Stomach (tissue), 9 donors: ENCODE measurements around the gene NFIX. TPM values are rescaled to one million over a fixed set of nuclear protein-coding genes. Genes with fewer than 3 reads are reported as not detected.
A peak's percentile ranks its signal among the peaks of the same experiment; 100 is the strongest.
"Not testable (repeated sequence)": the region's sequence is repeated elsewhere in the genome, so short reads cannot be mapped to it uniquely, and the experiment has no call there.

Experiments
- DNase-seq, 2 donors: peaks; one replicate each; pipeline versions ENCODE4 v3.0.0 to v3.0.0-alpha.2; 2013 to 2019
- H3K27ac ChIP-seq, 5 donors: fragments of 200-600 bp in 4 of 5; sonication (generic) in 4 of 5; one replicate each; pipeline ENCODE4 v1.5.1; 2013 to 2019; ENCODE audit warnings: mild to moderate bottlenecking in 1 of 5, moderate library complexity in 1 of 5
- H3K27me3 ChIP-seq, 3 donors: fragments of 200-600 bp; sonication (generic); one replicate each; pipeline ENCODE4 v1.5.1; 2017 to 2019; ENCODE audit warnings: mixed run types in 1 of 3
- H3K36me3 ChIP-seq, 4 donors: fragments of 200-600 bp; sonication (generic); 1 replicate in 3 of 4; 2 replicates in 1 of 4; pipeline ENCODE4 v1.5.1; 2016 to 2019
- H3K4me1 ChIP-seq, 4 donors: fragments of 200-600 bp; sonication (generic); one replicate each; pipeline ENCODE4 v1.5.1; 2016 to 2019
- H3K4me3 ChIP-seq, 4 donors: fragments of 200-600 bp; sonication (generic) in 3 of 4; one replicate each; pipeline ENCODE4 v1.5.1; 2016 to 2019; ENCODE audit warnings: mild to moderate bottlenecking in 1 of 4
- H3K9me3 ChIP-seq, 4 donors: fragments of 200-600 bp; sonication (generic); one replicate each; pipeline ENCODE4 v1.5.1; 2016 to 2019
- CTCF ChIP-seq, 7 experiments: fragments of 450-650 bp in 4 of 7; fragments of 200-600 bp in 3 of 7; sonication (generic) in 3 of 7; IDR thresholded peaks; one replicate each; pipeline ENCODE4 v1.5.1; 2016 to 2019; ENCODE audit warnings: antibody characterized with exemption in 7 of 7, control low read depth in 2 of 7, mild to moderate bottlenecking in 1 of 7
- EP300 ChIP-seq: sonication (generic); formaldehyde crosslinking; IDR thresholded peaks from one replicate; pipeline ENCODE4 v1.6.1; 2017; ENCODE audit warnings: antibody characterized with exemption
- POLR2A ChIP-seq, 4 donors: fragments of 450-650 bp; IDR thresholded peaks; one replicate each; pipeline ENCODE4 v1.6.1; 2016; ENCODE audit warnings: antibody characterized with exemption in 4 of 4, control low read depth in 2 of 4, mild to moderate bottlenecking in 1 of 4, moderate library complexity in 1 of 4
- POLR2AphosphoS5 ChIP-seq, 3 donors: sonication (generic); formaldehyde crosslinking; IDR thresholded peaks; one replicate each; pipeline ENCODE4 v1.6.1; 2016; ENCODE audit warnings: antibody characterized with exemption in 3 of 3
- WGBS, 5 donors: extraction: QIAGEN DNeasy Blood & Tissue Kit in 3 of 5; methylation state at CpG; one replicate each; pipeline versions ENCODE4 v1.1.5 to v1.1.7; 2013 to 2018; 5-methylcytosine and 5-hydroxymethylcytosine counted together
- intact Hi-C: fragments of 100-400 bp; cut with DNase I; formaldehyde crosslinking; loops from one replicate; pipeline ENCODE4 v1.15.1; 2023; ENCODE audit warnings: low total_unique reads
- polyA plus RNA-seq, 3 donors: library from polyadenylated mRNA; stranded (reverse); fragments of 200-250 nt; gene quantifications; one replicate each; pipeline ENCODE4 v1.2.3, GENCODE V29; 2013
- total RNA-seq, 5 donors: library from RNA; depleted of rRNA; stranded (reverse); fragments of >200 nt; gene quantifications; one replicate each; pipeline versions ENCODE4 v1.1.0 to v1.2.3, GENCODE V29; 2014 to 2016
- donor health status: healthy with polysubstance abuse.
- donor health status: Bipolar disorder and iron deficiency.
- donor health status: healthy.

The NFIX gene
- total and polyA plus RNA-seq, 8 donors, result 11.5 to 183 (median 37.6) TPM

GRCh38 chr19:12953799-12954611 lies 41.3 kb upstream of the NFIX start:
- DNase-seq, result no peak
- Histone ChIP-seq H3K27me3 (no peaks in the 10 kb centered on the region), H3K4me1 (peaks cover 33 to 54% (median 47%) of the 10 kb centered on the region in 4 donors), H3K36me3 (peaks cover 42 to 66% (median 62%) of the 10 kb centered on the region in 4 donors), H3K27ac (peak overlapping the region in 4 of 5 donors; percentile 56 to 94 (median 63)), H3K4me3 (no peak overlapping the region), H3K9me3 (no peaks in the 10 kb centered on the region)
- intact Hi-C loops, result no loop called here
- 37 to 51% (median 44%) methylated on average over 6 to 12 of the region's 12 CpGs for WGBS, 5 donors
- TF ChIP-seq POLR2AphosphoS5 (IDR thresholded peaks at IDR 0.05) (no peak), EP300 (no peak), CTCF (IDR thresholded peaks at IDR 0.05) (no peak), POLR2A (IDR thresholded peaks at IDR 0.05) (no peak)

- Histone ChIP-seq H3K27ac (peak overlapping the region in 3 of 5 donors; percentile 53 to 94 (median 69)), H3K9me3 (no peaks in the 10 kb centered on the region), H3K4me3 (no peak overlapping the region), H3K4me1 (peaks cover 33 to 54% (median 47%) of the 10 kb centered on the region in 4 donors), H3K27me3 (no peaks in the 10 kb centered on the region), H3K36me3 (peaks cover 36 to 60% (median 57%) of the 10 kb centered on the region in 4 donors)
- TF ChIP-seq CTCF (IDR thresholded peaks at IDR 0.05) (no peak), POLR2A (IDR thresholded peaks at IDR 0.05) (no peak), EP300 (no peak), POLR2AphosphoS5 (IDR thresholded peaks at IDR 0.05) (no peak)
- DNase-seq, result no peak
- intact Hi-C loops, result no loop called here
- WGBS, 5 donors, result 12 to 35% (median 28%) methylated on average over 1 of the region's 1 CpG
These were observed 40.7 kb upstream of the NFIX start for GRCh38 chr19:12954612-12954962.

GRCh38 chr19:12955575-12955974 lies 39.7 kb upstream of the NFIX start:
- H3K9me3 ChIP-seq, H3K27me3 ChIP-seq, intact Hi-C loops, DNase-seq: not testable (repeated sequence)
- peaks cover 27 to 50% (median 47%) of the 10 kb centered on the region in 4 donors for H3K36me3 ChIP-seq
- WGBS, 5 donors, result 80 to 89% (median 85%) methylated on average over 9 of the region's 9 CpGs
- H3K4me3 ChIP-seq, result peak overlapping the region in 2 of 4 donors; percentile 89 to 100
- H3K27ac ChIP-seq, result peak overlapping the region in 4 of 5 donors; percentile 88 to 95 (median 94)
- H3K4me1 ChIP-seq, result peaks cover 33 to 54% (median 47%) of the 10 kb centered on the region in 4 donors

- peaks cover 33 to 54% (median 47%) of the 10 kb centered on the region in 4 donors for H3K4me1 ChIP-seq
- H3K9me3 ChIP-seq, result no peaks in the 10 kb centered on the region
- H3K27me3 ChIP-seq, result no peaks in the 10 kb centered on the region
- H3K27ac ChIP-seq, result peak overlapping the region; percentile 84 to 95 (median 94)
- 33 to 55% (median 41%) methylated on average over 9 to 12 of the region's 12 CpGs for WGBS, 5 donors
- TF ChIP-seq EP300 (no peak), POLR2A (IDR thresholded peaks at IDR 0.05) (no peak), POLR2AphosphoS5 (IDR thresholded peaks at IDR 0.05) (no peak), CTCF (IDR thresholded peaks at IDR 0.05) (no peak)
- peak overlapping the region; percentile 82 to 100 (median 92) for H3K4me3 ChIP-seq
- H3K36me3 ChIP-seq, result peaks cover 22 to 46% (median 43%) of the 10 kb centered on the region in 4 donors
- DNase-seq, result no peak
- intact Hi-C loops, result no loop called here
These were observed 39.3 kb upstream of the NFIX start for GRCh38 chr19:12955996-12956395.
